CD4-positive, alpha-beta T cell (primary cell): ENCODE results near the gene NTRK2. TPM values are rescaled to one million over a fixed set of nuclear protein-coding genes. Genes with fewer than 3 reads are reported as not detected.

Experiments
- ATAC-seq: fragments of 200-7000 bp; cut with Tn5 transposase; one replicate; pipeline ENCODE4 v1.10.0; 2022; ENCODE audit warnings: mild to moderate bottlenecking; ENCODE audit not compliant: poor library complexity
- CTCF ChIA-PET: fragments of 350-600 bp; sonication (Branson Sonifier 250); formaldehyde crosslinking; loops from one replicate; lab custom pipeline; 2021; ENCODE audit warnings: antibody characterized with exemption, inconsistent platforms; lab: Charles Lee
- POLR2A ChIA-PET: fragments of 350-600 bp; sonication (Branson Sonifier 250); formaldehyde crosslinking; loops from one replicate; lab custom pipeline; 2021; ENCODE audit warnings: antibody characterized with exemption, inconsistent platforms; lab: Charles Lee
- DNase-seq, 14 experiments: peaks; one replicate each; pipeline ENCODE4 v3.0.0-alpha.2; 2013 to 2020; ENCODE audit warnings: mixed read lengths in 2 of 14
- H3K27ac ChIP-seq, 2 donors: one replicate each; pipeline versions ENCODE4 v1.5.1 to v1.7.0; 2013; ENCODE audit warnings: low read length in 2 of 2, low read depth in 1 of 2, mild to moderate bottlenecking in 1 of 2
- H3K27me3 ChIP-seq, 2 experiments: 1 replicate in 1 of 2; 2 replicates in 1 of 2; pipeline versions ENCODE4 v1.6.1 to v1.7.0; 2013; ENCODE audit warnings: low read length in 2 of 2, control low read depth in 1 of 2, mild to moderate bottlenecking in 1 of 2, moderate library complexity in 1 of 2; ENCODE audit not compliant: insufficient read depth in 2 of 2, control insufficient read depth in 1 of 2
- H3K36me3 ChIP-seq: one replicate; pipeline ENCODE4 v1.6.1; 2013; ENCODE audit warnings: low read length, control low read depth; ENCODE audit not compliant: insufficient read depth
- H3K4me1 ChIP-seq: one replicate; pipeline ENCODE4 v1.6.1; 2013; ENCODE audit warnings: low read length, control low read depth; ENCODE audit not compliant: insufficient read depth
- H3K4me3 ChIP-seq: one replicate; pipeline ENCODE4 v1.5.1; 2013; ENCODE audit warnings: mild to moderate bottlenecking, low read length, moderate library complexity
- H3K9me3 ChIP-seq, 2 experiments: 1 replicate in 1 of 2; 2 replicates in 1 of 2; pipeline versions ENCODE4 v1.6.1 to v1.7.0; 2013; ENCODE audit warnings: low read length in 2 of 2, mild to moderate bottlenecking in 2 of 2, control low read depth in 1 of 2, moderate library complexity in 1 of 2; ENCODE audit not compliant: control insufficient read depth in 1 of 2, insufficient read depth in 1 of 2
- H3K27ac Mint-ChIP-seq: one replicate; pipeline ENCODE4 v1.8.0; 2020; ENCODE audit warnings: mixed read lengths
- H3K27me3 Mint-ChIP-seq: one replicate; pipeline ENCODE4 v1.8.0; 2021; ENCODE audit warnings: mixed read lengths
- H3K36me3 Mint-ChIP-seq: one replicate; pipeline ENCODE4 v1.8.0; 2021; ENCODE audit warnings: low read depth, mixed read lengths
- H3K4me1 Mint-ChIP-seq: one replicate; pipeline ENCODE4 v1.8.0; 2021; ENCODE audit warnings: low read depth, mixed read lengths
- H3K4me3 Mint-ChIP-seq: one replicate; pipeline ENCODE4 v1.8.0; 2020; ENCODE audit warnings: mild to moderate bottlenecking, mixed read lengths
- H3K9me3 Mint-ChIP-seq: one replicate; pipeline ENCODE4 v1.8.0; 2020; ENCODE audit warnings: mixed read lengths
- CTCF ChIP-seq: fragments of 200-600 bp; IDR thresholded peaks from one replicate; pipeline ENCODE4 v1.8.0; 2022; ENCODE audit warnings: antibody characterized with exemption, mild to moderate bottlenecking
- intact Hi-C, 2 experiments: fragments of 100-400 bp; cut with DNase I in 1 of 2; cut with micrococcal nuclease in 1 of 2; formaldehyde crosslinking; loops; one replicate each; pipeline versions ENCODE4 v1.15.1 to v1.9.0; 2023 to 2025; cut with DNase I, micrococcal nuclease
- total RNA-seq, 174 experiments: library from RNA in 2 of 174; stranded (reverse) in 2 of 174; gene quantifications; one replicate each; pipeline ENCODE4 v1.2.3 and lab custom pipeline; 2021 to 2026

The NTRK2 gene
- total RNA-seq, 2 experiments from 2014 or later: 0.06 to 0.14 TPM

- DNase-seq (no peak), ATAC-seq (no peak)
- ChIA-PET CTCF (no interaction called here), POLR2A (no interaction called here)
- intact Hi-C loops: no loop called here
- Histone ChIP-seq H3K4me1 (no peaks in the 10 kb centered on the region), H3K27ac (no peak overlapping the region), H3K27me3 (no peaks in the 10 kb centered on the region), H3K36me3 (no peaks in the 10 kb centered on the region), H3K4me3 (no peak overlapping the region), H3K9me3 (no peaks in the 10 kb centered on the region)
- no peak for TF ChIP-seq CTCF
- Mint-ChIP-seq H3K4me1 (no peaks in the 10 kb centered on the region), H3K27me3 (peaks cover 6% of the 10 kb centered on the region), H3K27ac (no peak overlapping the region), H3K36me3 (no peaks in the 10 kb centered on the region), H3K4me3 (no peak overlapping the region), H3K9me3 (no peaks in the 10 kb centered on the region)
These were observed 21.8 kb upstream of the NTRK2 start for GRCh38 chr9:84647699-84648098.

- Mint-ChIP-seq H3K4me3 (no peak overlapping the region), H3K36me3 (no peaks in the 10 kb centered on the region), H3K4me1 (no peaks in the 10 kb centered on the region), H3K9me3 (no peaks in the 10 kb centered on the region), H3K27ac (no peak overlapping the region), H3K27me3 (peaks cover 21% of the 10 kb centered on the region)
- ChIA-PET CTCF (no interaction called here), POLR2A (no interaction called here)
- intact Hi-C loops: no loop called here
- no peak for TF ChIP-seq CTCF
- no peaks in the 10 kb centered on the region for H3K9me3 ChIP-seq
- ATAC-seq (no peak), DNase-seq (no peak)
- H3K27me3 ChIP-seq: no peaks in the 10 kb centered on the region
- H3K36me3 ChIP-seq: no peaks in the 10 kb centered on the region
- no peak overlapping the region for H3K27ac ChIP-seq
- no peaks in the 10 kb centered on the region for H3K4me1 ChIP-seq
- H3K4me3 ChIP-seq: no peak overlapping the region
These were observed 16.9 kb upstream of the NTRK2 start for GRCh38 chr9:84652496-84653120.

GRCh38 chr9:84655447-84655846 is 14.1 kb upstream of the NTRK2 start:
- Mint-ChIP-seq H3K4me3 (no peak overlapping the region), H3K4me1 (no peaks in the 10 kb centered on the region), H3K27me3 (peaks cover 21% of the 10 kb centered on the region), H3K36me3 (no peaks in the 10 kb centered on the region), H3K9me3 (no peaks in the 10 kb centered on the region), H3K27ac (no peak overlapping the region)
- ChIA-PET POLR2A (no interaction called here), CTCF (no interaction called here)
- H3K27ac ChIP-seq: no peak overlapping the region
- TF ChIP-seq CTCF: no peak
- intact Hi-C loops: no loop called here
- H3K4me1 ChIP-seq: no peaks in the 10 kb centered on the region
- H3K36me3 ChIP-seq: no peaks in the 10 kb centered on the region
- DNase-seq: no peak
- no peaks in the 10 kb centered on the region for H3K9me3 ChIP-seq
- no peak for ATAC-seq
- H3K27me3 ChIP-seq: no peaks in the 10 kb centered on the region
- no peak overlapping the region for H3K4me3 ChIP-seq
